Endothelial cell of umbilical vein (primary cell): ENCODE data around the gene ACKR3. TPM values are rescaled to one million over a fixed set of nuclear protein-coding genes. Genes with fewer than 3 reads are reported as not detected.

ENCODE experiments used
- BruUV-seq: library from RNA; stranded (reverse); fragments of 400-500 nt; replicated peaks from 2 replicates; lab custom pipeline; 2021; lab: Mats Ljungman, UMichigan
- CTCF ChIA-PET: fragments of 300-600, 350-600 bp; sonication (Branson Sonifier 250); formaldehyde crosslinking; loops from one replicate; lab custom pipeline; 2021; ENCODE audit warnings: antibody characterized with exemption, inconsistent platforms; lab: Charles Lee
- POLR2A ChIA-PET: fragments of 300-600, 350-600 bp; sonication (Branson Sonifier 250); formaldehyde crosslinking; loops from one replicate; lab custom pipeline; 2021; ENCODE audit warnings: antibody characterized with exemption, inconsistent platforms; lab: Charles Lee
- DNase-seq: peaks from one replicate; pipeline ENCODE4 v3.0.0-alpha.2; 2011; ENCODE audit warnings: low read depth, low spot score
- FAIRE-seq: peaks from 2 replicates; lab custom pipeline; 2011; peaks lifted over from hg19 to GRCh38; lab: Jason Lieb, UNC
- H2AFZ ChIP-seq: 2 replicates; pipeline ENCODE4 v1.6.0; 2012; ENCODE audit warnings: low read depth, low read length, control low read depth, inconsistent platforms
- H3K27ac ChIP-seq: 2 replicates; pipeline ENCODE4 v1.5.1; 2011; ENCODE audit warnings: low read depth, mild to moderate bottlenecking, control low read depth, low read length, moderate library complexity; ENCODE audit not compliant: insufficient read depth
- H3K27me3 ChIP-seq, 2 experiments: 2 replicates each; pipeline versions ENCODE4 v1.6.0 to v1.6.1; 2011; ENCODE audit warnings: low read length in 2 of 2, mixed read lengths in 1 of 2; ENCODE audit not compliant: control insufficient read depth in 2 of 2, insufficient read depth in 2 of 2
- H3K36me3 ChIP-seq, 2 experiments: 2 replicates in 1 of 2; 3 replicates in 1 of 2; pipeline ENCODE4 v1.5.1; 2011; ENCODE audit warnings: low read length in 2 of 2, mild to moderate bottlenecking in 1 of 2, moderate library complexity in 1 of 2; ENCODE audit not compliant: control insufficient read depth in 2 of 2, insufficient read depth in 2 of 2; ENCODE audit errors: extremely low read depth in 1 of 2
- H3K4me1 ChIP-seq: 3 replicates; pipeline ENCODE4 v1.5.1; 2011; ENCODE audit warnings: mild to moderate bottlenecking, low read length; ENCODE audit not compliant: control insufficient read depth, insufficient read depth; ENCODE audit errors: extremely low read depth
- H3K4me2 ChIP-seq: 2 replicates; pipeline ENCODE4 v1.6.1; 2011; ENCODE audit warnings: low read length, control low read depth, mixed read lengths; ENCODE audit not compliant: insufficient read depth
- H3K4me3 ChIP-seq, 3 experiments: fragments of 200-600 bp in 1 of 3; sonication (generic), shearing (Covaris generic) in 1 of 3; replicated peaks in 1 of 3; 2 replicates each; pipeline ENCODE4 v1.5.1; 2011 to 2016; ENCODE audit warnings: control low read depth in 3 of 3, low read length in 3 of 3, mild to moderate bottlenecking in 2 of 3, inconsistent platforms in 1 of 3, low read depth in 1 of 3, moderate library complexity in 1 of 3; ENCODE audit not compliant: insufficient read depth in 1 of 3
- H3K79me2 ChIP-seq: 2 replicates; pipeline ENCODE4 v1.6.0; 2012; ENCODE audit warnings: low read length, inconsistent platforms; ENCODE audit not compliant: control insufficient read depth, insufficient read depth
- H3K9ac ChIP-seq: replicated peaks from 2 replicates; pipeline ENCODE3; 2011; ENCODE audit warnings: low read length, control low read depth; ENCODE audit not compliant: insufficient read depth; ENCODE audit errors: extremely low read depth
- H3K9me1 ChIP-seq: replicated peaks from 3 replicates; pipeline ENCODE4 v1.6.0; 2011; ENCODE audit warnings: mild to moderate bottlenecking, low read length; ENCODE audit not compliant: control insufficient read depth, insufficient read depth; ENCODE audit errors: extremely low read depth
- H3K9me3 ChIP-seq: replicated peaks from 2 replicates; pipeline ENCODE4 v1.5.1; 2012; ENCODE audit warnings: low read length, inconsistent platforms; ENCODE audit not compliant: control insufficient read depth, insufficient read depth
- H4K20me1 ChIP-seq: replicated peaks from 2 replicates; pipeline ENCODE3; 2011; ENCODE audit warnings: mild to moderate bottlenecking, low read length; ENCODE audit not compliant: control insufficient read depth, insufficient read depth; ENCODE audit errors: extremely low read depth
- EZH2 ChIP-seq: IDR thresholded peaks from 2 replicates; pipeline ENCODE4 v1.6.1; 2012; ENCODE audit warnings: borderline replicate concordance, low read depth, mild to moderate bottlenecking, moderate library complexity, low read length, inconsistent platforms; ENCODE audit not compliant: severe bottlenecking
- FOS ChIP-seq: IDR thresholded peaks from 2 replicates; pipeline ENCODE4 v1.6.1; 2011; ENCODE audit warnings: mild to moderate bottlenecking, low read length, moderate library complexity, borderline replicate concordance; ENCODE audit not compliant: insufficient read depth
- GATA2 ChIP-seq: IDR thresholded peaks from 2 replicates; pipeline ENCODE4 v1.7.0; 2011; ENCODE audit warnings: low read depth, mild to moderate bottlenecking, moderate library complexity, mixed read lengths, low read length; ENCODE audit not compliant: insufficient read length, insufficient read depth
- JUN ChIP-seq: IDR thresholded peaks from 2 replicates; pipeline ENCODE4 v1.6.1; 2011; ENCODE audit warnings: borderline replicate concordance, low read depth; ENCODE audit not compliant: insufficient read length, insufficient read depth
- MYC ChIP-seq: IDR thresholded peaks from one replicate; pipeline ENCODE4 v1.6.1; 2011; ENCODE audit warnings: mild to moderate bottlenecking, low read depth, low read length
- POLR2A ChIP-seq: IDR thresholded peaks from 2 replicates; pipeline ENCODE4 v1.6.1; 2012; ENCODE audit warnings: low read depth, mild to moderate bottlenecking, control low read depth, low read length
- POLR2AphosphoS5 ChIP-seq: IDR thresholded peaks from 2 replicates; pipeline ENCODE4 v1.6.1; 2012; ENCODE audit warnings: low read depth, mild to moderate bottlenecking, control low read depth, low read length, moderate library complexity; ENCODE audit not compliant: insufficient read depth
- dilution Hi-C: fragments of 300-500 bp; cut with MboI; formaldehyde crosslinking; loops from one replicate; pipeline ENCODE4 v1.15.0; 2019; ENCODE audit warnings: low sequenced_read_pairs; ENCODE audit not compliant: extremely low pct_ligation_motif_present
- intact Hi-C: fragments of 100-400 bp; cut with micrococcal nuclease; formaldehyde crosslinking; loops from one replicate; pipeline ENCODE4 v1.10.0; 2022
- polyA plus RNA-seq, 4 experiments: library from polyadenylated mRNA; depleted of rRNA in 3 of 4; stranded (reverse) in 3 of 4; unstranded in 1 of 4; fragments of >200 nt; gene quantifications; 2 replicates each; pipeline versions ENCODE4 v1.2.1 to v1.2.3, GENCODE V29; 2011 to 2012; ENCODE audit warnings: missing spikeins in 1 of 4
- total RNA-seq: library from RNA; stranded (reverse); gene quantifications from 2 replicates; pipeline ENCODE4 v1.2.3, GENCODE V29; 2021
- TF ChIP-seq, protein P1 (sequence below), 2 donors: IDR thresholded peaks; 1 replicate in 1 of 2; 2 replicates in 1 of 2; pipeline ENCODE4 v1.5.1; 2011; ENCODE audit warnings: low read length in 2 of 2, mild to moderate bottlenecking in 2 of 2, moderate library complexity in 2 of 2, control low read depth in 1 of 2, inconsistent platforms in 1 of 2, low read depth in 1 of 2; ENCODE audit not compliant: insufficient read depth in 1 of 2; ENCODE audit errors: extremely low read depth in 1 of 2
- TF ChIP-seq, protein P2 (sequence below): IDR thresholded peaks from 2 replicates; pipeline ENCODE4 v1.6.1; 2011; ENCODE audit not compliant: insufficient read depth, insufficient read length

The ACKR3 gene
- total and polyA plus RNA-seq, 2 donors (not counting 3 experiments of a cell fraction or from before 2014, with no cell fraction given) = 31.1 to 428 TPM

DNA sequence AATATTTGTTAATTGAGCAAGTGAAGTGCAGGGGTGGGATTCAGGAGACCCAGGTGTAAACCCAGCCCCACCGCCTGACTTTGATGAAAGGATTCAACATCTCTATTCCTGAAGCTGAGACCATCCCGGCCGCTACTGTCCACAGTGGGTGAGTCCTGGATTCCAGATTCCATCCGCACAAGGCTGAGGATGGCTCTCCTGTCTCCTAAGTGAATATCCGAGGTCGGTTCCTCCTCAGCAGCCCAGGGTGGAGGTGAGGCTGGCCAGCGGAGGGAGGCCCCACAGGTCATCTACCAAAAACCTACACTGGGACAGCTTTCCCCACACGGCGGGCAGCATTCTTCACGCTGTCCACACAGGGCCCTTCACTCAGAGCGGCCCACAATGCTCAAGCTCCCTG, 57.6 kb downstream of the ACKR3 start:
- Histone ChIP-seq H3K36me3 (no peaks in the 10 kb centered on the region), H2AFZ (no peak overlapping the region), H3K9me1 (no peaks in the 10 kb centered on the region), H3K4me2 (no peak overlapping the region), H3K27me3 (no peaks in the 10 kb centered on the region), H3K27ac (no peak overlapping the region), H3K4me1 (no peaks in the 10 kb centered on the region), H3K9me3 (no peaks in the 10 kb centered on the region), H3K9ac (no peak overlapping the region), H3K4me3 (no peak overlapping the region), H4K20me1 (no peaks in the 10 kb centered on the region), H3K79me2 (no peaks in the 10 kb centered on the region)
- BruUV-seq = no TSS peak
- CTCF ChIA-PET = no interaction called here
- TF ChIP-seq POLR2A (no peak), JUN (no peak), POLR2AphosphoS5 (no peak), FOS (no peak), EZH2 (no peak), MYC (no peak), GATA2 (no peak)
- TF ChIP-seq, protein P1, sequence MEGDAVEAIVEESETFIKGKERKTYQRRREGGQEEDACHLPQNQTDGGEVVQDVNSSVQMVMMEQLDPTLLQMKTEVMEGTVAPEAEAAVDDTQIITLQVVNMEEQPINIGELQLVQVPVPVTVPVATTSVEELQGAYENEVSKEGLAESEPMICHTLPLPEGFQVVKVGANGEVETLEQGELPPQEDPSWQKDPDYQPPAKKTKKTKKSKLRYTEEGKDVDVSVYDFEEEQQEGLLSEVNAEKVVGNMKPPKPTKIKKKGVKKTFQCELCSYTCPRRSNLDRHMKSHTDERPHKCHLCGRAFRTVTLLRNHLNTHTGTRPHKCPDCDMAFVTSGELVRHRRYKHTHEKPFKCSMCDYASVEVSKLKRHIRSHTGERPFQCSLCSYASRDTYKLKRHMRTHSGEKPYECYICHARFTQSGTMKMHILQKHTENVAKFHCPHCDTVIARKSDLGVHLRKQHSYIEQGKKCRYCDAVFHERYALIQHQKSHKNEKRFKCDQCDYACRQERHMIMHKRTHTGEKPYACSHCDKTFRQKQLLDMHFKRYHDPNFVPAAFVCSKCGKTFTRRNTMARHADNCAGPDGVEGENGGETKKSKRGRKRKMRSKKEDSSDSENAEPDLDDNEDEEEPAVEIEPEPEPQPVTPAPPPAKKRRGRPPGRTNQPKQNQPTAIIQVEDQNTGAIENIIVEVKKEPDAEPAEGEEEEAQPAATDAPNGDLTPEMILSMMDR (IDR thresholded peaks at IDR 0.05; ENCODE audit: extremely low read depth in 1 of 2, insufficient read depth in 1 of 2, low read depth in 1 of 2, low read length in 2 of 2) = no peak
- TF ChIP-seq, protein P2, sequence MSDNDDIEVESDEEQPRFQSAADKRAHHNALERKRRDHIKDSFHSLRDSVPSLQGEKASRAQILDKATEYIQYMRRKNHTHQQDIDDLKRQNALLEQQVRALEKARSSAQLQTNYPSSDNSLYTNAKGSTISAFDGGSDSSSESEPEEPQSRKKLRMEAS = no peak
- DNase-seq (no peak), FAIRE-seq (no peak)
- intact Hi-C loops (no loop called here), dilution Hi-C loops (no loop called here)
- POLR2A ChIA-PET = no interaction called here
